ENCODE measurements around the gene WASHC4. TPM values are rescaled to one million over a fixed set of nuclear protein-coding genes. Genes with fewer than 3 reads are reported as not detected.
A peak's percentile ranks its signal among the peaks of the same experiment; 100 is the strongest.

Gene WASHC4
- total and polyA plus RNA-seq, 2 experiments from 2014 or later, result 75.7 to 83.0 TPM

- H3F3A ChIP-seq (replicated peaks; ENCODE audit: low read depth), result no peaks in the 10 kb centered on the region
- peaks cover 7% of the 10 kb centered on the region; the same call in 1 of the 2 replicates for H4K20me1 ChIP-seq (replicated peaks; ENCODE audit: insufficient read depth)
- H3K4me2 ChIP-seq, result peak overlapping the region; percentile 87
- Mint-ChIP-seq H3K9me3 (no peaks in the 10 kb centered on the region), H3K27me3 (ENCODE audit: insufficient read depth, low read depth, poor library complexity) (no peaks in the 10 kb centered on the region), H3K36me3 (ENCODE audit: low read depth) (peaks cover 5% of the 10 kb centered on the region), H3K4me3 (peak overlapping the region; percentile 88), H3K4me1 (peaks cover 37% of the 10 kb centered on the region), H3K27ac (peak overlapping the region; percentile 98)
- peak overlapping the region; percentile 72; the same call in 1 of the 2 replicates for H3K27ac ChIP-seq (ENCODE audit: low read depth)
- no peaks in the 10 kb centered on the region for H3K9me2 ChIP-seq (ENCODE audit: insufficient read depth)
- H3K4me3 ChIP-seq, result peak overlapping the region; percentile 72
- peak; percentile 39 for ATAC-seq
- TF ChIP-seq ZNF331 (CRISPR knock-in tag; IDR thresholded peaks at IDR 0.05; ENCODE audit: low read depth) (no peak), NANOG (IDR thresholded peaks at IDR 0.05; ENCODE audit: borderline replicate concordance) (no peak), CREB1 (CRISPR knock-in tag; IDR thresholded peaks at IDR 0.05; ENCODE audit: low read depth) (no peak), EZH2 (IDR thresholded peaks at IDR 0.05; ENCODE audit: low read depth, unreplicated experiment) (no peak), ZNF114 (CRISPR knock-in tag; IDR thresholded peaks at IDR 0.05) (no peak), EZH2phosphoT487 (IDR thresholded peaks at IDR 0.05; ENCODE audit: unreplicated experiment) (no peak), CTCF (conservative IDR thresholded peaks at IDR 0.05; ENCODE audit: low read depth in 2 of 2) (no peak), POLR2AphosphoS5 (IDR thresholded peaks at IDR 0.05; ENCODE audit: low read depth) (no peak), ZNF462 (CRISPR knock-in tag; IDR thresholded peaks at IDR 0.05) (no peak), STAT1 (IDR thresholded peaks at IDR 0.05; ENCODE audit: unreplicated experiment) (no peak), ETS1 (IDR thresholded peaks at IDR 0.05) (no peak), REST (IDR thresholded peaks at IDR 0.05; ENCODE audit: unreplicated experiment) (no peak), JUNB (IDR thresholded peaks at IDR 0.05; ENCODE audit: unreplicated experiment) (no peak)
- no peaks in the 10 kb centered on the region for H3K27me3 ChIP-seq (ENCODE audit: insufficient read depth)
- DNase-seq (ENCODE audit: low spot score), result peak; percentile 68
- peak overlapping the region; percentile 94 for H2AFZ ChIP-seq
- H3K36me3 ChIP-seq (ENCODE audit: insufficient read depth), result no peaks in the 10 kb centered on the region
- peaks cover 41% of the 10 kb centered on the region for H3K79me2 ChIP-seq (replicated peaks; ENCODE audit: insufficient read depth)
- peaks cover 33% of the 10 kb centered on the region for H3K4me1 ChIP-seq (ENCODE audit: insufficient read depth)
These were observed 399 bp upstream of the WASHC4 start for GRCh38 chr12:105107171-105107493.

Measured in GM23338 (cell line).